SU-DHL-6 (cell line): ENCODE results near the gene CARD11.

Source experiments
- H2AFZ ChIP-seq: fragments of 200-600 bp; sonication (generic); 2 replicates; pipeline ENCODE4 v1.6.1; 2014; ENCODE audit warnings: low read depth, mild to moderate bottlenecking, moderate library complexity, mixed read lengths, antibody characterized with exemption, low read length; ENCODE audit not compliant: severe bottlenecking
- H3F3A ChIP-seq: fragments of 200-600 bp; shearing (Covaris generic); 2 replicates; pipeline ENCODE4 v1.6.0; 2016; ENCODE audit warnings: antibody characterized with exemption, mild to moderate bottlenecking; ENCODE audit not compliant: insufficient read depth
- H3K27ac ChIP-seq: fragments of 200-600 bp; sonication (generic); 2 replicates; pipeline ENCODE4 v1.5.1; 2016; ENCODE audit warnings: low read depth, mild to moderate bottlenecking, low read length, moderate library complexity, mixed read lengths
- H3K27me3 ChIP-seq: fragments of 200-600 bp; sonication (generic), shearing (Covaris generic); 2 replicates; pipeline ENCODE4 v1.6.0; 2014; ENCODE audit warnings: mild to moderate bottlenecking, low read length
- H3K36me3 ChIP-seq: fragments of 200-600 bp; sonication (generic); 2 replicates; pipeline ENCODE4 v1.6.1; 2014; ENCODE audit warnings: mild to moderate bottlenecking, low read length, mixed read lengths
- H3K4me2 ChIP-seq: fragments of 300-600, 200-600 bp; shearing (Covaris generic), sonication (generic); 2 replicates; pipeline ENCODE4 v1.6.0; 2014; ENCODE audit warnings: low read length, low read depth, mild to moderate bottlenecking; ENCODE audit not compliant: poor library complexity, severe bottlenecking
- H3K4me3 ChIP-seq: fragments of 200-600 bp; sonication (generic); 2 replicates; pipeline ENCODE4 v1.5.1; 2014; ENCODE audit warnings: antibody characterized with exemption, low read length, mild to moderate bottlenecking, mixed read lengths; ENCODE audit not compliant: insufficient read depth, poor library complexity, severe bottlenecking
- H3K79me2 ChIP-seq: fragments of 200-600 bp; sonication (generic); 2 replicates; pipeline ENCODE4 v1.6.1; 2014; ENCODE audit warnings: mild to moderate bottlenecking, low read length, moderate library complexity; ENCODE audit not compliant: insufficient read depth
- H3K9ac ChIP-seq: fragments of 200-600 bp; sonication (generic); 2 replicates; pipeline ENCODE4 v1.7.0; 2014; ENCODE audit warnings: mild to moderate bottlenecking, low read length
- H3K9me2 ChIP-seq: fragments of 200-600 bp; sonication (generic); replicated peaks from 2 replicates; pipeline ENCODE4 v1.6.1; 2014; ENCODE audit warnings: low read length; ENCODE audit not compliant: insufficient read depth
- H3K9me3 ChIP-seq: fragments of 200-600 bp; sonication (generic); 2 replicates; pipeline ENCODE4 v1.6.1; 2014; ENCODE audit warnings: low read length, mixed read lengths; ENCODE audit not compliant: insufficient read depth
- H4K20me1 ChIP-seq: fragments of 200-600 bp; sonication (generic); 2 replicates; pipeline ENCODE4 v1.6.1; 2014; ENCODE audit warnings: low read depth, mild to moderate bottlenecking, antibody characterized with exemption, low read length, moderate library complexity, mixed read lengths
- EZH2phosphoT487 ChIP-seq: fragments of 200-600 bp; sonication (generic), shearing (Covaris generic); conservative IDR thresholded peaks from 2 replicates; pipeline ENCODE4 v1.6.1; 2018; ENCODE audit warnings: mild to moderate bottlenecking, antibody characterized with exemption, low read length, moderate library complexity, mixed read lengths
- TF ChIP-seq, protein P1 (sequence below): fragments of 200-600 bp; sonication (generic); IDR thresholded peaks from one replicate; pipeline ENCODE4 v1.5.1; 2017; ENCODE audit warnings: antibody characterized with exemption, mild to moderate bottlenecking, low read length, moderate library complexity; ENCODE audit not compliant: insufficient read depth, poor library complexity, severe bottlenecking

Gene CARD11

DNA sequence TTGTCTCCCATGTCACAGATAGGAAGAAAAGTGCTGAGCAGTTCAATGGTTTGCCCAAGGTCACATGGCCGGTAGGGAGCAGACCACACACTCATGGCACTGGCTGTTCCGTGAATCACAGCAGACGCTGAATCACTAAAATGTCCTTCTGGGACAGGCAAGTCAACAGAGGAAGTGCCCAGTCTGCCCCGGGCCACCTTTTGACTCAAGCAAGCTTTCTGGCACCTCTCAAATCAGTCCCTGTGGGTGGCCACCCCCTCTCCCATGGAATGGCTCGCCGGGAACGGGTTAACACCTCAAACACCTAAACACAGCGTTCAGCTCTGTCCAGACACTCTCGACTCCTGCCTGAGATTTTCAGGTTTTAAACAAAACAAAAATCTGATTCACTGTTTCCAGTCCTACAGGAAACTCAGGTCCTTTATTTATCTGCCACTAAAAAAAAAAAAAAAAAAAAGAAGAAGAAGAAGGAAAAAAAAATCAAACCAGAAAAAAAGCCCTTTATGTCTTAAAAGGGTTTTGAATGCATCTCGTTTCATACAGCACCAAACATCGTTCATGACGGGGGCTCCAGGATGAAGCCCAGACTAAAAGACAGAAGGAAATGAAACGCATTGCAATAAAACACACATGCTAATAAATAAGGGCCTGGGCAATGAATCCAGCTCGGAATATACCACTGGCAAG lies 15.5 kb downstream of the CARD11 start:
- H3K79me2 ChIP-seq = peaks cover 90% of the 10 kb centered on the region
- peaks cover 7% of the 10 kb centered on the region; the same call in 1 of the 2 replicates for H3K36me3 ChIP-seq
- no peak overlapping the region for H3K9ac ChIP-seq
- no peak overlapping the region for H3K4me2 ChIP-seq
- no peaks in the 10 kb centered on the region for H3K27me3 ChIP-seq
- H2AFZ ChIP-seq = no peak overlapping the region
- H3K9me2 ChIP-seq = no peaks in the 10 kb centered on the region
- no peaks in the 10 kb centered on the region for H3K9me3 ChIP-seq
- no peaks in the 10 kb centered on the region; the same call in 1 of the 2 replicates for H4K20me1 ChIP-seq
- H3K27ac ChIP-seq = no peak overlapping the region
- H3K4me3 ChIP-seq = no peak overlapping the region
- TF ChIP-seq, protein P1, sequence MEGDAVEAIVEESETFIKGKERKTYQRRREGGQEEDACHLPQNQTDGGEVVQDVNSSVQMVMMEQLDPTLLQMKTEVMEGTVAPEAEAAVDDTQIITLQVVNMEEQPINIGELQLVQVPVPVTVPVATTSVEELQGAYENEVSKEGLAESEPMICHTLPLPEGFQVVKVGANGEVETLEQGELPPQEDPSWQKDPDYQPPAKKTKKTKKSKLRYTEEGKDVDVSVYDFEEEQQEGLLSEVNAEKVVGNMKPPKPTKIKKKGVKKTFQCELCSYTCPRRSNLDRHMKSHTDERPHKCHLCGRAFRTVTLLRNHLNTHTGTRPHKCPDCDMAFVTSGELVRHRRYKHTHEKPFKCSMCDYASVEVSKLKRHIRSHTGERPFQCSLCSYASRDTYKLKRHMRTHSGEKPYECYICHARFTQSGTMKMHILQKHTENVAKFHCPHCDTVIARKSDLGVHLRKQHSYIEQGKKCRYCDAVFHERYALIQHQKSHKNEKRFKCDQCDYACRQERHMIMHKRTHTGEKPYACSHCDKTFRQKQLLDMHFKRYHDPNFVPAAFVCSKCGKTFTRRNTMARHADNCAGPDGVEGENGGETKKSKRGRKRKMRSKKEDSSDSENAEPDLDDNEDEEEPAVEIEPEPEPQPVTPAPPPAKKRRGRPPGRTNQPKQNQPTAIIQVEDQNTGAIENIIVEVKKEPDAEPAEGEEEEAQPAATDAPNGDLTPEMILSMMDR = no peak
- TF ChIP-seq EZH2phosphoT487 = no peak
- no peaks in the 10 kb centered on the region for H3F3A ChIP-seq

DNA sequence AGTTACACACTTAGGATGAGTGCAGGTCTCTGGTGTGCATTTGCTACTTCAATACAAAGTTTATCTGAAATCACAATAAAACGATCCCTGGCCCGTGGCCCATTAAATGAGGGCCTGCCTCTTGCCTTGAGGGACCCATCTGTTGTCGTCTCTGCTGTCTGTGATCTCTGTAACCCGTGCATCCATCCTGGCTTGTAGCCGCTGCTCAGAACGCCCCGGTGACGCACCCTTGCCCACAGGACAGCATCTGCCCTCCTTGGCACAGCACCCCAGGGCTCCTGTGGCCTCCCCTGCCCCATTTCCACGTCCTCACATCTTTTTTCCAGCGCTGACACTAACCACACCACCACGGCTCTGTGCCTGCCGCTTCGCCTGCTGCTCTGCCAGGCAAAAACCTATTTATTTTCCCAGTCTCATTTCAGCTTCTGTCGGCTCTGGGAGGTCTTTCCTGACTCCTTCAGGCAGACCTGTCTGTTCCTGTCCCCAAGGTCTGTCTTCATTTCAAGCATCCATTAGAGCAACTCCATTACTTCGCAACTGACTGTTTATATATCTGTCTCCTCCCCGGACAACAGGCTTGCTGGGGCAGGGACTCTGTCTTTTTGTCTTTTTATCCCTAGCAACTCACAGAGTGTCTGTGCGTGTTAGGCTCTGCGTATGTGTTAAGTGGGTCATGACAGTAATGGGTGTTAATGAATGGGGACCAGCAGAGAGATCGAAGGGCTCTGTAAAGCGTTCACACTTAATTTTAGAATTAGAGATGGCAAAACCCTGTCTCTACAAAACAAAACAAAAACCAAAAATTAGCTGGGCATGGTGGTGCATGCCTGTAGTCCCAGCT lies 16.4 kb downstream of the CARD11 start:
- no peaks in the 10 kb centered on the region for H3K9me3 ChIP-seq
- H2AFZ ChIP-seq = no peak overlapping the region
- peaks cover 87% of the 10 kb centered on the region for H3K79me2 ChIP-seq
- no peak overlapping the region for H3K27ac ChIP-seq
- no peaks in the 10 kb centered on the region for H3F3A ChIP-seq
- H3K9ac ChIP-seq = no peak overlapping the region
- TF ChIP-seq EZH2phosphoT487 = no peak
- TF ChIP-seq, protein P1 = no peak
- no peak overlapping the region for H3K4me2 ChIP-seq
- H3K9me2 ChIP-seq = no peaks in the 10 kb centered on the region
- no peak overlapping the region for H3K4me3 ChIP-seq
- H3K36me3 ChIP-seq = peaks cover 11% of the 10 kb centered on the region; the same call in 1 of the 2 replicates
- H4K20me1 ChIP-seq = no peaks in the 10 kb centered on the region; the same call in 1 of the 2 replicates
- no peaks in the 10 kb centered on the region for H3K27me3 ChIP-seq

DNA sequence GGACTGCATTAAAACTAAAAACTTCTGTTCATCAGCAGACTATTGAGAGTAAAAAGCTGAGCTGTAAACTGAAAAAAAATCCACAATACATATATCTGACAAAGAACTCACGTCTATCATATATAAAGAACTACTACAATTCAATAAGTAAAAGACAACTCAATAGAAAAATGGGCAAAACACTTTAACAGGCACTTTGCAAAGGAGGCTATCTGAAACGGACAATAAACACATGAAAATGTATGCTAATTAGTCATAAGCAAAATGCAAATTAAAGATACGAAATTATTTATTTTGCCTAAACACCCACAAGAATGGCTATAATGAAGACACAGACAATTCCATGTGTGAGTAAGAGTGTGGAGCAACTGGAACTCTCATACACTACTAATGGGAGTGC lies 18.1 kb downstream of the CARD11 start:
- Histone ChIP-seq H3K9me3 (peaks cover 10% of the 10 kb centered on the region; the same call in 1 of the 2 replicates), H3K27me3 (no peaks in the 10 kb centered on the region), H3K36me3 (peaks cover 25% of the 10 kb centered on the region), H3K4me3 (no peak overlapping the region), H3K79me2 (peaks cover 89% of the 10 kb centered on the region), H3K4me2 (no peak overlapping the region), H4K20me1 (no peaks in the 10 kb centered on the region; the same call in 1 of the 2 replicates), H3F3A (peaks cover 4% of the 10 kb centered on the region; the same call in 1 of the 2 replicates), H2AFZ (no peak overlapping the region), H3K27ac (no peak overlapping the region), H3K9me2 (no peaks in the 10 kb centered on the region), H3K9ac (no peak overlapping the region)
- TF ChIP-seq EZH2phosphoT487 = no peak
- TF ChIP-seq, protein P1 = no peak
